HepG2 (cell line): ENCODE measurements around the gene CCT5. TPM values are rescaled to one million over a fixed set of nuclear protein-coding genes. Genes with fewer than 3 reads are reported as not detected.

Source experiments
- ATAC-seq: fragments of 200-7000 bp; cut with Tn5 transposase; 3 replicates; pipeline ENCODE4 v1.9.1; 2020; ENCODE audit warnings: mild to moderate bottlenecking, moderate library complexity
- BruUV-seq: library from RNA; stranded (reverse); fragments of 400-500 nt; replicated peaks from 2 replicates; lab custom pipeline; 2021; lab: Mats Ljungman, UMichigan
- CTCF ChIA-PET: fragments of 300-600 bp; formaldehyde crosslinking; extraction: SDS; loops from one replicate; lab custom pipeline; 2021; ENCODE audit warnings: low total read pairs, inconsistent platforms, low intra/inter-chr PET ratio; lab: Yijun Ruan, JAX
- POLR2A ChIA-PET: fragments of 350-600 bp; sonication (Branson Sonifier 250); formaldehyde crosslinking; loops from one replicate; lab custom pipeline; 2020; ENCODE audit warnings: antibody characterized with exemption, inconsistent platforms; lab: Yijun Ruan, JAX
- DNase-seq: peaks from one replicate; pipeline ENCODE4 v3.0.0-alpha.2; 2015; ENCODE audit warnings: low spot score
- FAIRE-seq: peaks from 3 replicates; lab custom pipeline; 2011; peaks lifted over from hg19 to GRCh38; lab: Jason Lieb, UNC
- H2AFZ ChIP-seq: one replicate; pipeline ENCODE4 v1.6.1; 2011; ENCODE audit warnings: low read length, inconsistent platforms
- H3K27ac ChIP-seq: fragments of 300-600 bp; 3 replicates; pipeline ENCODE4 v1.8.0; 2011; ENCODE audit warnings: mixed run types, mild to moderate bottlenecking, mixed read lengths, low read length, inconsistent platforms; ENCODE audit not compliant: insufficient read depth; ENCODE audit errors: extremely low read length
- H3K27me3 ChIP-seq, 2 experiments: fragments of 200-600 bp in 1 of 2; 2 replicates in 1 of 2; 3 replicates in 1 of 2; pipeline versions ENCODE4 v1.6.0 to v1.8.0; 2011; ENCODE audit warnings: low read length in 2 of 2, mild to moderate bottlenecking in 2 of 2, moderate library complexity in 2 of 2, inconsistent platforms in 1 of 2; ENCODE audit not compliant: insufficient read depth in 2 of 2, control insufficient read depth in 1 of 2
- H3K36me3 ChIP-seq, 2 experiments: fragments of 200-600 bp in 1 of 2; replicated peaks in 1 of 2; 2 replicates in 1 of 2; 3 replicates in 1 of 2; pipeline versions ENCODE4 v1.5.1 to v1.8.0; 2011; ENCODE audit warnings: low read length in 2 of 2, inconsistent platforms in 1 of 2; ENCODE audit not compliant: insufficient read depth in 2 of 2, control insufficient read depth in 1 of 2
- H3K4me1 ChIP-seq: 2 replicates; pipeline ENCODE4 v1.5.1; 2012; ENCODE audit warnings: low read length, inconsistent platforms; ENCODE audit not compliant: insufficient read depth
- H3K4me2 ChIP-seq: 2 replicates; pipeline ENCODE4 v1.6.0; 2011; ENCODE audit warnings: low read depth, low read length, inconsistent platforms
- H3K4me3 ChIP-seq, 3 experiments: fragments of 200-600 bp in 1 of 3; sonication (generic), shearing (Covaris generic) in 1 of 3; replicated peaks in 1 of 3; 2 replicates each; pipeline ENCODE4 v1.5.1; 2011 to 2016; ENCODE audit warnings: low read length in 3 of 3, inconsistent platforms in 2 of 3, low read depth in 2 of 3, mild to moderate bottlenecking in 2 of 3, control low read depth in 1 of 3, mixed read lengths in 1 of 3; ENCODE audit not compliant: insufficient read depth in 1 of 3
- H3K79me2 ChIP-seq: one replicate; pipeline ENCODE4 v1.6.1; 2011; ENCODE audit warnings: low read length, inconsistent platforms; ENCODE audit not compliant: insufficient read depth
- H3K9ac ChIP-seq: 2 replicates; pipeline ENCODE4 v1.6.0; 2011; ENCODE audit warnings: mild to moderate bottlenecking, low read depth, low read length, inconsistent platforms; ENCODE audit not compliant: insufficient read depth
- H3K9me3 ChIP-seq: 2 replicates; pipeline ENCODE4 v1.5.1; 2012; ENCODE audit warnings: mild to moderate bottlenecking, low read length
- H4K20me1 ChIP-seq: 2 replicates; pipeline ENCODE4 v1.6.0; 2011; ENCODE audit warnings: inconsistent platforms, mild to moderate bottlenecking, low read length, moderate library complexity; ENCODE audit not compliant: insufficient read depth
- PHF21A ChIP-seq: sonication (generic); formaldehyde crosslinking; IDR thresholded peaks from 2 replicates; pipeline ENCODE4 v1.5.0; 2020; ENCODE audit warnings: mild to moderate bottlenecking, missing genetic modification reagents
- PRPF4 ChIP-seq: fragments of 200-400 bp; formaldehyde crosslinking; IDR thresholded peaks from 2 replicates; pipeline ENCODE4 v1.6.1; 2016; ENCODE audit warnings: low read length, low read depth; ENCODE audit not compliant: poor library complexity, severe bottlenecking
- RBFOX2 ChIP-seq: fragments of 200-400 bp; formaldehyde crosslinking; IDR thresholded peaks from 2 replicates; pipeline ENCODE4 v1.6.1; 2017; ENCODE audit warnings: low read depth, mild to moderate bottlenecking, low read length
- RBM22 ChIP-seq: fragments of 200-400 bp; formaldehyde crosslinking; optimal IDR thresholded peaks from 2 replicates; pipeline ENCODE3; 2017; ENCODE audit warnings: mild to moderate bottlenecking, low read length, moderate library complexity
- SIX1 ChIP-seq: sonication (generic); formaldehyde crosslinking; IDR thresholded peaks from 2 replicates; pipeline ENCODE4 v1.4.0; 2020; ENCODE audit warnings: missing genetic modification reagents, borderline replicate concordance
- ZBTB38 ChIP-seq: sonication (generic); formaldehyde crosslinking; IDR thresholded peaks from 2 replicates; pipeline ENCODE4 v1.5.1; 2020; ENCODE audit warnings: mild to moderate bottlenecking, missing genetic modification reagents
- WGBS: methylation state at CpG from one replicate; pipeline ENCODE4 v1.1.6; 2017; ENCODE audit warnings: low lambda C conversion rate; 5-methylcytosine and 5-hydroxymethylcytosine counted together
- in situ Hi-C: cut with HindIII; loops from 2 replicates; pipeline ENCODE4 v1.10.0; 2017; ENCODE audit warnings: low pct_unique_long_range_greater_than_20kb; ENCODE audit not compliant: extremely low pct_ligation_motif_present
- intact Hi-C: fragments of 100-400 bp; cut with micrococcal nuclease; formaldehyde crosslinking; loops from one replicate; pipeline ENCODE4 v1.10.0; 2022; ENCODE audit not compliant: unreplicated experiment
- polyA plus RNA-seq, 8 experiments: library from polyadenylated mRNA; depleted of rRNA in 3 of 8; stranded (reverse) in 7 of 8; unstranded in 1 of 8; fragments of >200 nt; fragmentation: Illumina TruSeq in 4 of 8; extraction: Trizol in 4 of 8; gene quantifications; 2 replicates each; pipeline versions ENCODE4 v1.2.1 to v1.2.3, GENCODE V29; 2011 to 2016; ENCODE audit warnings: low read depth in 4 of 8, missing spikeins in 1 of 8, mixed read lengths in 1 of 8; ENCODE audit not compliant: insufficient read depth in 1 of 8
- total RNA-seq, 5 experiments: library from RNA; depleted of rRNA; stranded (reverse); fragments of >200 nt; fragmentation: Illumina TruSeq; extraction: Trizol; gene quantifications; 2 replicates each; pipeline ENCODE4 v1.2.3, GENCODE V29; 2016; ENCODE audit warnings: low read depth in 1 of 5

Gene CCT5
- total and polyA plus RNA-seq, 2 of the 13 experiments (the other 11 are each of a cell fraction or from before 2014, with no cell fraction given): 319 to 708 TPM

DNA sequence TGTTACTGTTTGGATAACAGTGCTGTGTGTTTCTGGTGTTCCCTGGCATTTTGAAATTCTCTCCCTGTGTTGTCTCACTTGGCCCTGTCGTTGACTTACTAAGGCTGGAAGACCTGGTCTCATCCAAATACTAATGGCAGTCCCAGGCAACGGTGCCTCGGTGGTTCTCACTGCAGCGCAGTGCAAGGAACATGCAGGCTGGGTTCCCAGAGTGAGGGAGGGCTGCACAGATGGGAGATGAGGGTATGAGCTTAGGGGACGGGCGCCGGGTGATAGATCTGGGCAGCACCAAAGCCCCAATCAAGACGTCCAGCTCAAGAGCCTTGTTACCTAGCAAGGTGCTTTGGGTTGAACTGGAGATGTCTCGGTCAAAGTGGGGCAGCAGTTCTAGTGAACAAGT, 11.0 kb downstream of the CCT5 start:
- Histone ChIP-seq H3K4me3 (no peak overlapping the region), H4K20me1 (peaks cover 8% of the 10 kb centered on the region; the same call in 1 of the 2 replicates), H3K4me1 (peaks cover 45% of the 10 kb centered on the region), H3K27ac (no peak overlapping the region), H3K36me3 (peaks cover 45 to 92% of the 10 kb centered on the region in 2 experiments), H3K79me2 (peaks cover 8% of the 10 kb centered on the region), H3K9ac (no peak overlapping the region), H2AFZ (no peak overlapping the region), H3K9me3 (no peaks in the 10 kb centered on the region), H3K4me2 (no peak overlapping the region), H3K27me3 (no peaks in the 10 kb centered on the region)
- ATAC-seq: no peak
- in situ Hi-C loops (no loop called here), intact Hi-C loops (no loop called here)
- ChIA-PET POLR2A (no interaction called here), CTCF (no interaction called here)
- no peak for DNase-seq
- FAIRE-seq: no peak
- WGBS: 89% methylated on average over 9 of the region's 9 CpGs
- no TSS peak for BruUV-seq
- TF ChIP-seq RBFOX2 (0 out of 2 replicates have a peak, but pooled peaks have one; percentile 28), SIX1 (CRISPR knock-in tag) (no peak), RBM22 (peak; percentile 34)

DNA sequence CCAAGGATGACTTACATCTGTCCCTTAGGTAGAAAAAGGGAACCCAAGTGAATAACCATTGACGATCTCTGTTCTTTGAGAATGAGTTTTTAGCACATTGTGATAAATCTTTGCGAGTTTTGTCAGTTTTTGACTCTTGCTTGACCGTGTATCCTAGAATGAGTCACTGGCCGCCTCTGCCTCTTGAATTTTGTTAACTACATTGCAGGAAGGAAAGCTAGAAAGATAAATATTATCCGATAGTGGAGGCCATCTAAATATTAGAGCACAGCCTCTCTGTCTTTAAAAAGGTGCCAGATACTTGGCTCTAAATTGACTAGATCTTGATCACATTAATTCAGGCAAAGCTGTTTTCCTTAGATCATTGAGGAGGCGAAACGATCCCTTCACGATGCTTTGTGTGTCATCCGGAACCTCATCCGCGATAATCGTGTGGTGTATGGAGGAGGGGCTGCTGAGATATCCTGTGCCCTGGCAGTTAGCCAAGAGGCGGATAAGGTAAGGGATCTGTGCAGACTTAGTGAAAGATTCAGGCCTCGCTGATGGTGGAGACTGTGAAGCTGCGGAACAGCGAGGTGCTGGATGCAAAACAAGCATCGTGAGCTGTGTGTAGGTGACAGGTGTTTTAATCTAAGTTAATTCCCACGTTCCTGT, 12.2 kb downstream of the CCT5 start:
- H3K9ac ChIP-seq: no peak overlapping the region
- in situ Hi-C loops: no loop called here
- no peak overlapping the region for H3K27ac ChIP-seq
- CTCF ChIA-PET: no interaction called here
- BruUV-seq: no TSS peak
- no peak for TF ChIP-seq SIX1 (CRISPR knock-in tag)
- no peak for TF ChIP-seq PHF21A (CRISPR knock-in tag)
- TF ChIP-seq PRPF4: peak; percentile 32
- TF ChIP-seq ZBTB38 (CRISPR knock-in tag): 0 out of 2 replicates have a peak, but pooled peaks have one; percentile 53
- H3K4me3 ChIP-seq: no peak overlapping the region
- peaks cover 38 to 80% of the 10 kb centered on the region in 2 experiments for H3K36me3 ChIP-seq
- intact Hi-C loops: no loop called here
- H3K4me1 ChIP-seq: peaks cover 35% of the 10 kb centered on the region
- no peaks in the 10 kb centered on the region for H3K27me3 ChIP-seq
- H3K9me3 ChIP-seq: no peaks in the 10 kb centered on the region
- peaks cover 2% of the 10 kb centered on the region for H3K79me2 ChIP-seq
- no peak overlapping the region for H3K4me2 ChIP-seq
- DNase-seq (no peak), ATAC-seq (no peak), FAIRE-seq (no peak)
- H4K20me1 ChIP-seq: peaks cover 4% of the 10 kb centered on the region; the same call in 1 of the 2 replicates
- POLR2A ChIA-PET: interaction anchor here (0.6 kb wide), 1 partner anchor 17 kb away, joined by 3 read pairs; no protein-coding TSS in a partner anchor
- H2AFZ ChIP-seq: no peak overlapping the region
- 88% methylated on average over 18 of the region's 18 CpGs for WGBS
